Neural cell (in vitro differentiated cells): ENCODE measurements around the gene FOLR2.

Experiments
- CTCF ChIP-seq: fragments of 450-650 bp; IDR thresholded peaks from 2 replicates; pipeline ENCODE4 v1.5.1; 2014; ENCODE audit warnings: antibody characterized with exemption, mild to moderate bottlenecking, moderate library complexity; ENCODE audit not compliant: poor library complexity, severe bottlenecking
- EP300 ChIP-seq: fragments of 450-650 bp; conservative IDR thresholded peaks from 2 replicates; pipeline ENCODE4 v1.6.1; 2014; ENCODE audit warnings: antibody characterized with exemption, mild to moderate bottlenecking, moderate library complexity; ENCODE audit not compliant: poor library complexity, severe bottlenecking
- EZH2 ChIP-seq: fragments of 200-600, 300-800 bp; shearing (Covaris generic), sonication (generic); IDR thresholded peaks from 2 replicates; pipeline ENCODE4 v1.6.1; 2014; ENCODE audit warnings: antibody characterized with exemption, low read length, borderline replicate concordance, mild to moderate bottlenecking; ENCODE audit not compliant: insufficient read depth, poor library complexity, severe bottlenecking
- POLR2AphosphoS5 ChIP-seq: IDR thresholded peaks from 2 replicates; pipeline ENCODE4 v1.6.1; 2012
- SMC3 ChIP-seq: fragments of 450-650 bp; conservative IDR thresholded peaks from 2 replicates; pipeline ENCODE4 v1.6.1; 2014; ENCODE audit warnings: antibody characterized with exemption, mild to moderate bottlenecking, moderate library complexity; ENCODE audit not compliant: poor library complexity
- TF ChIP-seq, protein P1 (sequence below): IDR thresholded peaks from 2 replicates; pipeline ENCODE4 v1.6.1; 2012; ENCODE audit warnings: borderline replicate concordance

DNA sequence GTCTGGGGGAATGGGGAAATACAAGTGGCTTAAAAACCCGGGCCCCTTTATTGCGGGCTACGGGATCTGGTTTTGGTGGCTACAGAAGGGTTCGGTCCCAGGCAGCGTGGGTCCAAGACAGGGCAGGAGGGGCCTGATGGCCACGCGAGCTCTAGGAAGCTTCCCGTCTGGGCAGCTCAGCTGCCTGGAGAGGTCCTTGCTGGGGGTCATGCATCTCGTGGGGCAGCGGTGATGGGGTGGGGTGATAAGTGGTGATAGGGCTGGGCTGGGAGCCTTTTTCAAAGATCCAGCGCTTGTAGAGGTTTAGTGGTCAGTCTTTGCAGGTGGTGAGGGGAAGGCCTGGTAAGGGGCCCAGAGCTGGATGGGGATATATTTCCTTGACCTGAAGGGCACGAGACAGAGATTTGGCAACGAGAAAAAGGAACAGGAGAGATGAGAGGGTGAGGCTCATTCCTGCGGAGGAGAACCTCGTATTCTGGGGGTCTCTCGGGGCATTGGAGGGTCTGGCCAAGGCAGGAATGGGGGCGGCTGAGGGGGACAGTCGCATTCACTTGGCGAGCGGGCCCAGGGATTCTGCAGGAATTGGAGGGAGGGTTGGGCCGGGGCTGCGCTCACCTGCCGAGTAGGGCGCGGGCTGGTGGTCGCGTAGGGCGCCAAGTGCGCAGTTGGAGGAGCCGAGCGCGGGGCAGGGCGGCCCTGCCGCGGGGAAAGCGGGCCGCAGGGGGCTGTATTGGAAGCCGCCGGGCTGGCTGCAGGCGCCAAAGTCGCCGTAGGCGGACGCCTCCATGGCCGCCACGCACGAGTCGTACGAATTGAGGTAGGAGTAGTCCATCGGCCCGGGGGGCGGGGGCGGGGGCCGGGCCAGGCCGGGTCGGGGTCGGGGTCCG lies 26.8 kb downstream of the FOLR2 start:
- TF ChIP-seq EZH2: no peak
- TF ChIP-seq CTCF: no peak
- TF ChIP-seq, protein P1, sequence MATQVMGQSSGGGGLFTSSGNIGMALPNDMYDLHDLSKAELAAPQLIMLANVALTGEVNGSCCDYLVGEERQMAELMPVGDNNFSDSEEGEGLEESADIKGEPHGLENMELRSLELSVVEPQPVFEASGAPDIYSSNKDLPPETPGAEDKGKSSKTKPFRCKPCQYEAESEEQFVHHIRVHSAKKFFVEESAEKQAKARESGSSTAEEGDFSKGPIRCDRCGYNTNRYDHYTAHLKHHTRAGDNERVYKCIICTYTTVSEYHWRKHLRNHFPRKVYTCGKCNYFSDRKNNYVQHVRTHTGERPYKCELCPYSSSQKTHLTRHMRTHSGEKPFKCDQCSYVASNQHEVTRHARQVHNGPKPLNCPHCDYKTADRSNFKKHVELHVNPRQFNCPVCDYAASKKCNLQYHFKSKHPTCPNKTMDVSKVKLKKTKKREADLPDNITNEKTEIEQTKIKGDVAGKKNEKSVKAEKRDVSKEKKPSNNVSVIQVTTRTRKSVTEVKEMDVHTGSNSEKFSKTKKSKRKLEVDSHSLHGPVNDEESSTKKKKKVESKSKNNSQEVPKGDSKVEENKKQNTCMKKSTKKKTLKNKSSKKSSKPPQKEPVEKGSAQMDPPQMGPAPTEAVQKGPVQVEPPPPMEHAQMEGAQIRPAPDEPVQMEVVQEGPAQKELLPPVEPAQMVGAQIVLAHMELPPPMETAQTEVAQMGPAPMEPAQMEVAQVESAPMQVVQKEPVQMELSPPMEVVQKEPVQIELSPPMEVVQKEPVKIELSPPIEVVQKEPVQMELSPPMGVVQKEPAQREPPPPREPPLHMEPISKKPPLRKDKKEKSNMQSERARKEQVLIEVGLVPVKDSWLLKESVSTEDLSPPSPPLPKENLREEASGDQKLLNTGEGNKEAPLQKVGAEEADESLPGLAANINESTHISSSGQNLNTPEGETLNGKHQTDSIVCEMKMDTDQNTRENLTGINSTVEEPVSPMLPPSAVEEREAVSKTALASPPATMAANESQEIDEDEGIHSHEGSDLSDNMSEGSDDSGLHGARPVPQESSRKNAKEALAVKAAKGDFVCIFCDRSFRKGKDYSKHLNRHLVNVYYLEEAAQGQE: no peak
- no peak for TF ChIP-seq POLR2AphosphoS5
- TF ChIP-seq EP300: no peak
- TF ChIP-seq SMC3: no peak
